ELR (cell line): ENCODE measurements around the gene CABCOCO1.
A peak's percentile ranks its signal among the peaks of the same experiment; 100 is the strongest.

Experiments
- DNase-seq: peaks from one replicate; pipeline ENCODE4 v3.0.0-alpha.2; 2015; ENCODE audit warnings: low read depth

The CABCOCO1 gene

GRCh38 chr10:61785473-61786105, 122.9 kb downstream of the CABCOCO1 start:
- no peak for DNase-seq

- peak; percentile 86 for DNase-seq
These were observed 124.0 kb downstream of the CABCOCO1 start for GRCh38 chr10:61786728-61787127.

GRCh38 chr10:61787170-61787569, 124.4 kb downstream of the CABCOCO1 start:
- DNase-seq = no peak

GRCh38 chr10:61789031-61789430, 126.3 kb downstream of the CABCOCO1 start:
- DNase-seq = no peak

GRCh38 chr10:61791216-61791615, 128.5 kb downstream of the CABCOCO1 start:
- no peak for DNase-seq

- no peak for DNase-seq
These were observed 129.5 kb downstream of the CABCOCO1 start for GRCh38 chr10:61792097-61792716.

- DNase-seq = no peak
These were observed 130.2 kb downstream of the CABCOCO1 start for GRCh38 chr10:61792921-61793320.

- DNase-seq = peak; percentile 29
These were observed 131.3 kb downstream of the CABCOCO1 start for GRCh38 chr10:61793760-61794703.

- no peak for DNase-seq
These were observed 132.4 kb downstream of the CABCOCO1 start for GRCh38 chr10:61795147-61795546.

- DNase-seq = no peak
These were observed 132.8 kb downstream of the CABCOCO1 start for GRCh38 chr10:61795551-61795950.

- DNase-seq = no peak
These were observed 134.1 kb downstream of the CABCOCO1 start for GRCh38 chr10:61796785-61797184.

- no peak for DNase-seq
These were observed 134.8 kb downstream of the CABCOCO1 start for GRCh38 chr10:61797304-61798153.

- no peak for DNase-seq
These were observed 136.0 kb downstream of the CABCOCO1 start for GRCh38 chr10:61798713-61799112.

GRCh38 chr10:61801484-61801883, 138.8 kb downstream of the CABCOCO1 start:
- DNase-seq = no peak

GRCh38 chr10:61803269-61803668, 140.5 kb downstream of the CABCOCO1 start:
- DNase-seq = no peak

GRCh38 chr10:61804414-61804813, 141.7 kb downstream of the CABCOCO1 start:
- DNase-seq = peak; percentile 17

GRCh38 chr10:61805091-61805490, 142.4 kb downstream of the CABCOCO1 start:
- DNase-seq = no peak

GRCh38 chr10:61810263-61810662, 147.5 kb downstream of the CABCOCO1 start:
- no peak for DNase-seq

GRCh38 chr10:61812052-61812721, 149.5 kb downstream of the CABCOCO1 start:
- no peak for DNase-seq

GRCh38 chr10:61812920-61813319, 150.2 kb downstream of the CABCOCO1 start:
- DNase-seq = no peak

- no peak for DNase-seq
These were observed 151.4 kb downstream of the CABCOCO1 start for GRCh38 chr10:61814160-61814559.
